Thyroid gland (tissue), 4 donors: ENCODE data around the gene FKBP1A. TPM values are rescaled to one million over a fixed set of nuclear protein-coding genes. Genes with fewer than 3 reads are reported as not detected.
A peak's percentile ranks its signal among the peaks of the same experiment; 100 is the strongest.

ENCODE experiments used
- DNase-seq, 2 donors: peaks; one replicate each; pipeline ENCODE4 v3.0.0-alpha.2; 2019
- H3K27ac ChIP-seq, 3 donors: fragments of 200-600 bp; sonication (generic); 1 replicate in 2 of 3; 2 replicates in 1 of 3; pipeline ENCODE4 v1.5.1; 2016 to 2019; ENCODE audit warnings: mild to moderate bottlenecking in 1 of 3, moderate library complexity in 1 of 3
- H3K27me3 ChIP-seq: fragments of 200-600 bp; sonication (generic); one replicate; pipeline ENCODE4 v1.5.1; 2019
- H3K36me3 ChIP-seq, 2 donors: fragments of 200-600 bp; sonication (generic); one replicate each; pipeline ENCODE4 v1.5.1; 2016 to 2019
- H3K4me1 ChIP-seq, 2 donors: fragments of 200-600 bp; sonication (generic); one replicate each; pipeline ENCODE4 v1.5.1; 2017 to 2019
- H3K4me3 ChIP-seq, 3 donors: fragments of 200-600 bp; sonication (generic); replicated peaks in 1 of 3; 1 replicate in 2 of 3; 2 replicates in 1 of 3; pipeline ENCODE4 v1.5.1; 2016; ENCODE audit warnings: mild to moderate bottlenecking in 1 of 3
- H3K9me3 ChIP-seq: fragments of 200-600 bp; sonication (generic); one replicate; pipeline ENCODE4 v1.5.1; 2017
- CTCF ChIP-seq, 6 experiments: fragments of 200-600 bp in 3 of 6; fragments of 450-650 bp in 3 of 6; sonication (generic) in 3 of 6; IDR thresholded peaks; one replicate each; pipeline ENCODE4 v1.5.1; 2016 to 2019; ENCODE audit warnings: antibody characterized with exemption in 6 of 6, mild to moderate bottlenecking in 2 of 6, inconsistent platforms in 1 of 6, moderate library complexity in 1 of 6
- POLR2A ChIP-seq, 2 donors: fragments of 450-650 bp; IDR thresholded peaks; one replicate each; pipeline ENCODE4 v1.6.1; 2017; ENCODE audit warnings: antibody characterized with exemption in 2 of 2, mild to moderate bottlenecking in 2 of 2, moderate library complexity in 1 of 2
- WGBS, 2 donors: methylation state at CpG; one replicate each; pipeline ENCODE4 v1.1.5; 2017; 5-methylcytosine and 5-hydroxymethylcytosine counted together
- intact Hi-C: fragments of 100-400 bp; cut with DNase I; formaldehyde crosslinking; loops from one replicate; pipeline ENCODE4 v1.15.1; 2023
- total RNA-seq, 4 donors: library from RNA; depleted of rRNA; stranded (reverse); fragments of >200 nt; gene quantifications; one replicate each; pipeline ENCODE4 v1.2.3, GENCODE V29; 2016

The FKBP1A gene
- total RNA-seq, 4 donors from 2014 or later: 142 to 272 (median 189) TPM

- H3K36me3 ChIP-seq: no peaks in the 10 kb centered on the region
- H3K4me3 ChIP-seq: no peak overlapping the region
- no peak for TF ChIP-seq CTCF (IDR thresholded peaks at IDR 0.05)
- TF ChIP-seq POLR2A (IDR thresholded peaks at IDR 0.05): no peak
- WGBS, 2 donors: 94 to 98% methylated on average over 11 of the region's 11 CpGs
- no peak for DNase-seq
- H3K9me3 ChIP-seq: no peaks in the 10 kb centered on the region
- H3K4me1 ChIP-seq: peaks cover 38 to 64% of the 10 kb centered on the region in 2 donors
- intact Hi-C loops: no loop called here
- no peaks in the 10 kb centered on the region for H3K27me3 ChIP-seq
- H3K27ac ChIP-seq: no peak overlapping the region
Measured at GRCh38 chr20:1333462-1334369, 59.1 kb downstream of the FKBP1A start.

- TF ChIP-seq POLR2A (IDR thresholded peaks at IDR 0.05) (no peak), CTCF (IDR thresholded peaks at IDR 0.05) (no peak)
- H3K27ac ChIP-seq: peak overlapping the region in 1 of 3 donors; percentile 95
- DNase-seq: no peak
- H3K4me3 ChIP-seq: no peak overlapping the region
- peaks cover 47 to 66% of the 10 kb centered on the region in 2 donors for H3K4me1 ChIP-seq
- H3K27me3 ChIP-seq: no peaks in the 10 kb centered on the region
- whole genome bisulfite sequencing, 2 donors: 60 to 77% methylated on average over 2 of the region's 2 CpGs
- intact Hi-C loops: no loop called here
- no peaks in the 10 kb centered on the region for H3K9me3 ChIP-seq
- H3K36me3 ChIP-seq: no peaks in the 10 kb centered on the region
Measured at GRCh38 chr20:1332749-1333300, 60.0 kb downstream of the FKBP1A start.

GRCh38 chr20:1331801-1332453 lies 60.9 kb downstream of the FKBP1A start:
- Histone ChIP-seq H3K27ac (peak overlapping the region in 2 of 3 donors; percentile 95 to 99), H3K27me3 (no peaks in the 10 kb centered on the region), H3K4me3 (no peak overlapping the region), H3K36me3 (no peaks in the 10 kb centered on the region), H3K9me3 (no peaks in the 10 kb centered on the region), H3K4me1 (peaks cover 56 to 66% of the 10 kb centered on the region in 2 donors)
- TF ChIP-seq POLR2A (IDR thresholded peaks at IDR 0.05) (no peak), CTCF (IDR thresholded peaks at IDR 0.05) (no peak)
- intact Hi-C loops: no loop called here
- DNase-seq: no peak
- WGBS, 2 donors: 97 to 98% methylated on average over 6 of the region's 6 CpGs

- peak overlapping the region; percentile 91 to 99 (median 95) for H3K27ac ChIP-seq
Measured at GRCh38 chr20:1331101-1331500, 61.8 kb downstream of the FKBP1A start.

More at GRCh38 chr20:1331101-1331500, 61.8 kb downstream of the FKBP1A start:
- no peaks in the 10 kb centered on the region for H3K27me3 ChIP-seq
- H3K36me3 ChIP-seq: no peaks in the 10 kb centered on the region
- DNase-seq: no peak
- 100% methylated on average over 2 of the region's 2 CpGs for WGBS, 2 donors
- H3K4me1 ChIP-seq: peaks cover 59 to 66% of the 10 kb centered on the region in 2 donors
- TF ChIP-seq CTCF (IDR thresholded peaks at IDR 0.05): no peak
- no peak for TF ChIP-seq POLR2A (IDR thresholded peaks at IDR 0.05)
- no peaks in the 10 kb centered on the region for H3K9me3 ChIP-seq
- H3K4me3 ChIP-seq: no peak overlapping the region
- intact Hi-C loops: no loop called here
